Measurements from ENCODE around the gene EBLN1. TPM values are rescaled to one million over a fixed set of nuclear protein-coding genes. Genes with fewer than 3 reads are reported as not detected.

Gene EBLN1
- total and polyA plus RNA-seq, 4 donors, result not detected

GRCh38 chr10:22245567-22245966 is 27.8 kb upstream of the EBLN1 start (continued):
- TF ChIP-seq REST (IDR thresholded peaks at IDR 0.05) (no peak), EGR1 (IDR thresholded peaks at IDR 0.05; ENCODE audit: low read depth in 2 of 2) (no peak)

- Histone ChIP-seq H3K9ac (ENCODE audit: low read depth in 1 of 2, low read length in 2 of 2) (no peak overlapping the region), H3K27me3 (ENCODE audit: control insufficient read depth in 4 of 4, insufficient read depth in 4 of 4, low read length in 3 of 4) (peaks cover 0 to 6% (median 0%) of the 10 kb centered on the region in 4 donors), H3K27ac (ENCODE audit: low read depth in 1 of 2, low read length in 2 of 2) (no peak overlapping the region), H3K9me3 (ENCODE audit: control insufficient read depth in 4 of 4, low read length in 3 of 4) (no peaks in the 10 kb centered on the region), H3K4me3 (ENCODE audit: low read depth in 1 of 3, low read length in 3 of 3) (no peak overlapping the region), H3K4me1 (ENCODE audit: control insufficient read depth in 4 of 4, insufficient read depth in 4 of 4, low read length in 3 of 4) (no peaks in the 10 kb centered on the region), H3K36me3 (ENCODE audit: control insufficient read depth in 4 of 4, insufficient read depth in 3 of 4, low read depth in 1 of 4, low read length in 3 of 4) (no peaks in the 10 kb centered on the region)
- DNase-seq (ENCODE audit: low spot score), result no peak
- WGBS, result 79% methylated on average over 3 of the region's 3 CpGs
- no peak for TF ChIP-seq FOXA1 (IDR thresholded peaks at IDR 0.05)
- TF ChIP-seq REST (IDR thresholded peaks at IDR 0.05), result no peak
- TF ChIP-seq HNF4A (conservative IDR thresholded peaks at IDR 0.05), result no peak
- no peak for TF ChIP-seq NR2F2 (IDR thresholded peaks at IDR 0.05)
Observed at GRCh38 chr10:22244855-22245254, 27.0 kb upstream of the EBLN1 start.

GRCh38 chr10:22244001-22244400 is 26.2 kb upstream of the EBLN1 start:
- no peaks in the 10 kb centered on the region for H3K4me1 ChIP-seq (ENCODE audit: control insufficient read depth in 4 of 4, insufficient read depth in 4 of 4, low read length in 3 of 4)
- H3K4me3 ChIP-seq (ENCODE audit: low read depth in 1 of 3, low read length in 3 of 3), result no peak overlapping the region
- 75% methylated on average over 4 of the region's 4 CpGs for WGBS
- H3K27me3 ChIP-seq (ENCODE audit: control insufficient read depth in 4 of 4, insufficient read depth in 4 of 4, low read length in 3 of 4), result peaks cover 0 to 10% (median 1%) of the 10 kb centered on the region in 4 donors
- H3K9ac ChIP-seq (ENCODE audit: low read depth in 1 of 2, low read length in 2 of 2), result no peak overlapping the region
- no peak overlapping the region for H3K27ac ChIP-seq (ENCODE audit: low read depth in 1 of 2, low read length in 2 of 2)
- DNase-seq (ENCODE audit: low spot score), result no peak
- H3K9me3 ChIP-seq (ENCODE audit: control insufficient read depth in 4 of 4, low read length in 3 of 4), result no peaks in the 10 kb centered on the region
- H3K36me3 ChIP-seq (ENCODE audit: control insufficient read depth in 4 of 4, insufficient read depth in 3 of 4, low read depth in 1 of 4, low read length in 3 of 4), result no peaks in the 10 kb centered on the region
- TF ChIP-seq GABPA (IDR thresholded peaks at IDR 0.05 in 1 of 2, conservative IDR thresholded peaks at IDR 0.05 in 1 of 2), result no peak
- no peak for TF ChIP-seq HNF4A (conservative IDR thresholded peaks at IDR 0.05)
- TF ChIP-seq RAD21 (IDR thresholded peaks at IDR 0.05), result no peak
- TF ChIP-seq ZBTB33 (IDR thresholded peaks at IDR 0.05), result no peak
- no peak for TF ChIP-seq TAF1 (conservative IDR thresholded peaks at IDR 0.05)
- no peak for TF ChIP-seq FOXA1 (IDR thresholded peaks at IDR 0.05)
- no peak for TF ChIP-seq ATF3 (IDR thresholded peaks at IDR 0.05)
- no peak for TF ChIP-seq HNF4G (IDR thresholded peaks at IDR 0.05)
- TF ChIP-seq FOXA2 (IDR thresholded peaks at IDR 0.05), result no peak
- TF ChIP-seq YY1 (IDR thresholded peaks at IDR 0.05), result no peak
- TF ChIP-seq SP1 (IDR thresholded peaks at IDR 0.05), result no peak
- TF ChIP-seq CTCF (IDR thresholded peaks at IDR 0.05; ENCODE audit: low read depth, low read length, missing input control), result no peak
- no peak for TF ChIP-seq NR2F2 (IDR thresholded peaks at IDR 0.05)
- no peak for TF ChIP-seq JUND (IDR thresholded peaks at IDR 0.05)
- no peak for TF ChIP-seq REST (IDR thresholded peaks at IDR 0.05)
